Choroid plexus epithelial cell (primary cell): ENCODE measurements around the gene ASIC2.

Experiments
- DNase-seq: peaks from one replicate; pipeline ENCODE4 v3.0.0-alpha.2; 2010; ENCODE audit warnings: low read depth
- H3K4me3 ChIP-seq: 2 replicates; pipeline ENCODE4 v1.5.1; 2011; ENCODE audit warnings: low read depth, mild to moderate bottlenecking, control low read depth, low read length, moderate library complexity
- CTCF ChIP-seq: conservative IDR thresholded peaks from 2 replicates; pipeline ENCODE4 v1.5.1; 2011; ENCODE audit warnings: low read depth, mild to moderate bottlenecking, control low read depth, inconsistent platforms, low read length, moderate library complexity

Gene ASIC2

GRCh38 chr17:33245183-33245582, 47.9 kb downstream of the ASIC2 start:
- TF ChIP-seq CTCF: no peak
- no peak for DNase-seq
- no peak overlapping the region for H3K4me3 ChIP-seq

GRCh38 chr17:33243732-33244131, 49.4 kb downstream of the ASIC2 start:
- TF ChIP-seq CTCF: no peak
- H3K4me3 ChIP-seq: no peak overlapping the region

GRCh38 chr17:33242375-33243124, 50.5 kb downstream of the ASIC2 start:
- no peak for TF ChIP-seq CTCF
- DNase-seq: no peak
- H3K4me3 ChIP-seq: no peak overlapping the region

More at GRCh38 chr17:33243732-33244131, 49.4 kb downstream of the ASIC2 start:
- DNase-seq: no peak

- no peak for TF ChIP-seq CTCF
- no peak for DNase-seq
- H3K4me3 ChIP-seq: no peak overlapping the region
Observed at GRCh38 chr17:33241390-33241789, 51.7 kb downstream of the ASIC2 start.

- DNase-seq: no peak
- TF ChIP-seq CTCF: no peak
- no peak overlapping the region for H3K4me3 ChIP-seq
Observed at GRCh38 chr17:33240362-33240761, 52.7 kb downstream of the ASIC2 start.

- H3K4me3 ChIP-seq: no peak overlapping the region
- DNase-seq: no peak
- TF ChIP-seq CTCF: no peak
Observed at GRCh38 chr17:33239702-33240101, 53.4 kb downstream of the ASIC2 start.
